ENCODE measurements around the gene C18orf54.

DNA sequence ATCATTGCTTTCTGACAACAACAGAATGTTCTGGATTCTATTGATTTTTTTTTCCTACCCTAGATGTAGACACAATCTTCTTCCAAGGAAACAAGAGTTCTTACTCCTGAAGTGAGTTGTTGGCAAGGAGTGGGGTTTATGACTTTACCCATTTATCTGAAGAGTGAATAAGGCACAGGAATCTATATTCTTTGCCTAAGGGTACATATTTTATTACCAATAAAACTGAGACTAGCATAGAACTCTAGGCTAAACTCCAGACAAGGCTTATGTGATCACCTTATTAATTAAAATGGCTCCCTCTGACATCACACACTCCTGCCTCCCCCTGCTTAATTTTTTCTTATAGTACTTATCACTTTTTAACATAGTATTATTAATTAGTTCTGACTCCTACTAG lies 47.6 kb downstream of the C18orf54 start:
- TF ChIP-seq, protein P1, sequence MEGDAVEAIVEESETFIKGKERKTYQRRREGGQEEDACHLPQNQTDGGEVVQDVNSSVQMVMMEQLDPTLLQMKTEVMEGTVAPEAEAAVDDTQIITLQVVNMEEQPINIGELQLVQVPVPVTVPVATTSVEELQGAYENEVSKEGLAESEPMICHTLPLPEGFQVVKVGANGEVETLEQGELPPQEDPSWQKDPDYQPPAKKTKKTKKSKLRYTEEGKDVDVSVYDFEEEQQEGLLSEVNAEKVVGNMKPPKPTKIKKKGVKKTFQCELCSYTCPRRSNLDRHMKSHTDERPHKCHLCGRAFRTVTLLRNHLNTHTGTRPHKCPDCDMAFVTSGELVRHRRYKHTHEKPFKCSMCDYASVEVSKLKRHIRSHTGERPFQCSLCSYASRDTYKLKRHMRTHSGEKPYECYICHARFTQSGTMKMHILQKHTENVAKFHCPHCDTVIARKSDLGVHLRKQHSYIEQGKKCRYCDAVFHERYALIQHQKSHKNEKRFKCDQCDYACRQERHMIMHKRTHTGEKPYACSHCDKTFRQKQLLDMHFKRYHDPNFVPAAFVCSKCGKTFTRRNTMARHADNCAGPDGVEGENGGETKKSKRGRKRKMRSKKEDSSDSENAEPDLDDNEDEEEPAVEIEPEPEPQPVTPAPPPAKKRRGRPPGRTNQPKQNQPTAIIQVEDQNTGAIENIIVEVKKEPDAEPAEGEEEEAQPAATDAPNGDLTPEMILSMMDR (conservative IDR thresholded peaks at IDR 0.05 in 1 of 2, IDR thresholded peaks at IDR 0.05 in 1 of 2; ENCODE audit: low read depth in 1 of 2, low read length in 2 of 2), result no peak
- no peak for TF ChIP-seq EZH2 (IDR thresholded peaks at IDR 0.05; ENCODE audit: low read length, missing control alignments)
